Stomach smooth muscle (tissue), 2 donors: ENCODE measurements around the gene DUSP9.
A peak's percentile ranks its signal among the peaks of the same experiment; 100 is the strongest.
"Not testable (repeated sequence)": the region's sequence is repeated elsewhere in the genome, so short reads cannot be mapped to it uniquely, and the experiment has no call there.

Experiments
- H3K27ac ChIP-seq: one replicate; pipeline ENCODE4 v1.7.0; 2013; ENCODE audit warnings: mild to moderate bottlenecking, low read length, inconsistent platforms
- H3K27me3 ChIP-seq, 2 donors: one replicate each; pipeline ENCODE4 v1.7.0; 2013; ENCODE audit warnings: low read length in 2 of 2; ENCODE audit not compliant: insufficient read depth in 2 of 2, control insufficient read depth in 1 of 2
- H3K36me3 ChIP-seq, 2 donors: one replicate each; pipeline ENCODE4 v1.7.0; 2013; ENCODE audit warnings: low read length in 2 of 2; ENCODE audit not compliant: control insufficient read depth in 2 of 2, insufficient read depth in 2 of 2
- H3K4me1 ChIP-seq: one replicate; pipeline ENCODE4 v1.7.0; 2013; ENCODE audit warnings: low read length; ENCODE audit not compliant: control insufficient read depth, insufficient read depth
- H3K4me3 ChIP-seq, 2 donors: one replicate each; pipeline ENCODE4 v1.7.0; 2013; ENCODE audit warnings: low read length in 2 of 2
- H3K9ac ChIP-seq, 2 donors: one replicate each; pipeline ENCODE4 v1.7.0; 2013; ENCODE audit warnings: low read length in 2 of 2, mild to moderate bottlenecking in 1 of 2
- H3K9me3 ChIP-seq, 2 donors: one replicate each; pipeline ENCODE4 v1.7.0; 2013; ENCODE audit warnings: low read length in 2 of 2; ENCODE audit not compliant: control insufficient read depth in 2 of 2
- donor health status: healthy.
- donor health status: Pancreatic carcinoma.

Gene DUSP9, protein sequence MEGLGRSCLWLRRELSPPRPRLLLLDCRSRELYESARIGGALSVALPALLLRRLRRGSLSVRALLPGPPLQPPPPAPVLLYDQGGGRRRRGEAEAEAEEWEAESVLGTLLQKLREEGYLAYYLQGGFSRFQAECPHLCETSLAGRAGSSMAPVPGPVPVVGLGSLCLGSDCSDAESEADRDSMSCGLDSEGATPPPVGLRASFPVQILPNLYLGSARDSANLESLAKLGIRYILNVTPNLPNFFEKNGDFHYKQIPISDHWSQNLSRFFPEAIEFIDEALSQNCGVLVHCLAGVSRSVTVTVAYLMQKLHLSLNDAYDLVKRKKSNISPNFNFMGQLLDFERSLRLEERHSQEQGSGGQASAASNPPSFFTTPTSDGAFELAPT

DNA sequence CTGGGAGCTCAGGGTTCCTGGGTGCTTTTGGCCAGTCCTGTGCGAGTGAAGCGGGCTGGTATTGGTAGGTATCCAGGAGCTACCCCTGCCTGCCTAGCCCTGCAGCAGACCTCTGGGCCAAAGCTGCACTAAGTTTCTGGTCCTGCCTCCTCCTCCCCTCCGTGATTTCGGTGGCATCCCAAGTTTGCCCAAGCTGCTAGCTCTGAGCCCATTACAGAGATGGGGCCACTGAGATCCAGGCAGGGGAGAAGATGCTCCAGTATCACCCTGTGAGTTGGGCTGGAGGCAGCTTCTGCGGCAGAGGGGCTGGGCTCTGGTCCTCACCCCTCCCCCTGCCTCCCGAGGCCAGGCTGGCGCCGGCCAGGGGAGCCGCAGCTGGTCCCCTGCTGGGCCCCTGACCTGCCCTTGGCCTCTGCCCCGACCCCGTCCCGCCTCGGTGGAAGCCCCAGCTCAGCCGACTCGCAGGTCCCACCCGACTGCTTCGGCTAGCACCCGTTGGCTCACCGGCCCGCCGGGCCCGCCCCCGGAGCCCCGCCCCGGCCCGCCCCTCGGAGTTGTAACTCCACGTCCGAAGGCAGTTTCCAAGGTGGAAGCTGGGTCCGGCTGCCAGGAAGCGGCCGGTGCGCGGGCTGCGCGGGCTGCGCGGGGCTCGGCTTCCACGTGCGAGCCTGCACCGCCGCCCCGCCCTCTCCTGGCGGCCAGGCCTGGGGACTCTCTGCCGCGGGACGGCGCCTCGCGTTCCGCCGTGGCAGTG lies at the start of gene DUSP9:
DUSP9 (plus strand) TSS at position 584 of the 754 bp plus-strand sequence. CDS start 751 bp downstream, outside the sequence.
- Histone ChIP-seq H3K4me3 (peak within 1 kb of the TSS in 1 of 2 donors; percentile 8), H3K36me3 (no peaks in the 10 kb centered on the region), H3K9ac (no peak within 1 kb of the TSS), H3K27me3 (peaks cover 44 to 53% of the 10 kb centered on the region in 2 donors), H3K9me3 (no peaks in the 10 kb centered on the region), H3K27ac (no peak within 1 kb of the TSS), H3K4me1 (peaks cover 20% of the 10 kb centered on the region)

DNA sequence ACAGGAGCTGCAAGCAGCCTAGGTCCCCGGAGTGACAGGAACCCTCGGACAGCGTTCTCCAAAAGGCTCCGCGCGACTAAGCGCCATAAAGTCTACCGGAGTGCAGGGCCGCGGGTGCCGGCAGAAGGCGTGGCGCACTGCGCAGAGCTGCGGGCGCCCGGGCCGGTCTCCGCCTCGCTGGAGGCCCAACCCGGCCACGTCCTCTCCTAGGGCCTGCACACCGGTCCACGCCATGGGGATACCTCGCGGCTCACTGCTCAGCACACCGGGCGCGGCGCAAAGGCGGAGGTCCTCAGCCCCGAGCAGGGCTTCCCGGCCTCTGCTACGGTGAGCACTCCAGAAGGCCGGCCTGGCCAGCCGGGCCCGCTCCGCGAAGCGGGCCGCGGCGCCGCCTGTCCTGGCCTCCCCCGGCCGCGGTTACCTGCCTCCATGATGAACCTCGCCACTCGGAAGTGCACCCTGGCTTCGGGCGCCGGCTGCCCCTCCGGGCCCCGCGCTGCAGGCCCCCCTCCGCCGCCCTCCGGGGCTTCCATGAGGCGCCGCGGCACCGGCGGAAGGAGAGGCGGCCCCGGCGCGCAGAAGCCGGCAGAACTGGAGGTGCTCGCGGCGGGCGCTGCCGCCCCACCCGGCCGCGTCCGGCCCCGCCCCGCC lies 48.3 kb upstream of the DUSP9 start, which contains the start of gene CCNQ:
CCNQ (minus strand) TSS at position 599 of the 651 bp plus-strand sequence; CDS start at position 533, 66 bp downstream.
- Histone ChIP-seq H3K9me3 (peaks cover 0 to 10% of the 10 kb centered on the region in 2 donors), H3K9ac (peak within 1 kb of the TSS; percentile 60 to 66), H3K4me3 (peak within 1 kb of the TSS; percentile 77 to 78), H3K27ac (no peak within 1 kb of the TSS), H3K27me3 (peaks cover 0 to 10% of the 10 kb centered on the region in 2 donors), H3K36me3 (peaks cover 0 to 4% of the 10 kb centered on the region in 2 donors), H3K4me1 (peaks cover 21% of the 10 kb centered on the region)

DNA sequence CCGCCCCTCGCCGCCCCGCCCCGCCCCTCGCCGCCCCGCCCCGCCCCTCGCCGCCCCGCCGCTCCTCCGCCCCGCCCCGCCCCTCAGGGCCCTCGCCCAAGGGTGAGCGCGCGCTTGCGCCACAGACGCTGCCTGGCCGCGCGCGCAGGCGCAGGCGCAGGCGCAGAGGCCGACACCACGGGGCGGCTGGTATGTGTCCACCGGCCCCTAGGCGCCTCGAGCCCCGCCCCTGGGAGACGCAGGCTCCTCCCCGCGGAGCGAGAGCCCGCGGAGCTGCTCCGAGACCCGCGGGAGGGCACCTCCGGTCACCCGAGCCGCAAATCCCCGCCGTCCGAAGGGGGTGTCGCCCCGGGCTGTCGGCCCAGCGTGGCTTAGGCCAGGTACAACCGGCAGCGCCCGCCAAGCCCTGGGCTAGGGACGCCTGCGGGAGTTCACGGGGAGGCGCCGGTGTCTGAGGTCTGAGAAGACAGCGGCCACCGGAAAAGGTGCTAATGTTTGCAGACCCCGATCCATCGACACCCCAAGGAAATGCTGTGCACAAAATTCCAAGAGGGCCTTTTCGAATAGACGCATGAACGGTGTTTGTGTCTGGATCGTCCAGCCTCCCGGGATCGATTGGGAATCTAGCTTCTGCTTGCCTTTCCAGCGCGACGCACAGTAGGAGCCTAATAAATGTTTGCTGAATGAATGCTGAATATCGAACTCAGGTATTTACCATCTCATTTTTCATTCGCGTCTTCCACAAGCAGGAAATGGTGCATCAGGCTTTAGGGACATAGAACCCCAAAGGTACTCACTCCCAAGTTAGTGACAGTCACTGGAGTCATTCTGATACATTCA lies 47.6 kb upstream of the DUSP9 start:
- H3K9ac ChIP-seq, result peak overlapping the region; percentile 47 to 66
- H3K27ac ChIP-seq, result no peak overlapping the region
- H3K9me3 ChIP-seq, result peaks cover 0 to 10% of the 10 kb centered on the region in 2 donors
- peaks cover 21% of the 10 kb centered on the region for H3K4me1 ChIP-seq
- H3K36me3 ChIP-seq, result no peaks in the 10 kb centered on the region
- H3K27me3 ChIP-seq, result peaks cover 0 to 10% of the 10 kb centered on the region in 2 donors
- H3K4me3 ChIP-seq, result peak overlapping the region; percentile 77 to 78

DNA sequence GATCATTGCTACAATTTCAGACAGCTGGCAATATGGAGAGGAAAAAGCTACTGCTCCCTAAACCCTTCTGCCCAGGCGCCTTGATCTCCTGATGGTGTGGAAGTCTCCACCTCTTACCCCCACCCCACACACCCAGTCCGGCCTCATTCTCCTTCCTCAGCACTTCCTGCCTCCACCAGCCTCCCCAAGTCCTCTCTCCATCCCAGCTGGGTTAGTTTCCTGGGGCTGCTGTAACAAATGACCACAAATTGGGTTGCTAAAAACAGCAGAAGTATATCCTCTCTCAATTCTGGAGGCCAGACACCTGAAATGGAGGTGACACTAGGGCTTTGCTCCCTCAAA lies 47.0 kb upstream of the DUSP9 start:
- Histone ChIP-seq H3K27ac (no peak overlapping the region), H3K36me3 (no peaks in the 10 kb centered on the region), H3K27me3 (peaks cover 0 to 10% of the 10 kb centered on the region in 2 donors), H3K4me1 (peaks cover 21% of the 10 kb centered on the region), H3K9ac (peak overlapping the region in 1 of 2 donors; percentile 66), H3K4me3 (peak overlapping the region; percentile 77 to 78), H3K9me3 (peaks cover 0 to 10% of the 10 kb centered on the region in 2 donors)

DNA sequence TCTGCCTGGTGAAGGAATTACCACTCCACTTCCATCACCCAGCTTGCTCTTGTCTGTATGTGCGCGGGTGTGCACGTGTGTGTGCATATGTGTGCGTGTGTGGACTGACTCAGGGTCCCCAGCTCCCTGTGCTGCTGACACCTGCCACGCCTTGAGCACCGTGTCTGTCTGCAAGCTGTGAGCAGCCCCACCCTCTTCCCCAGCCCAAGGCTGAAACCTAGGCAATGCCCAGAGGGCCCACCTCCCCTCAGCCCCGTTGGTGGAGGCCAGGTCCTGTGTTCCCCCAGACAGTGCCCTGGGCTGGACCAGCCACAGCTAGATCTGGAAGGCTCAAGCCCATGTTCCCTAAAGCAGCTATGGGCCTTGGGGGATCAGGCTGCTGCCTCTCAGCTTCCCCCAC lies 46.1 kb upstream of the DUSP9 start:
- Histone ChIP-seq H3K9me3 (peaks cover 0 to 10% of the 10 kb centered on the region in 2 donors), H3K27ac (no peak overlapping the region), H3K4me3 (no peak overlapping the region), H3K4me1 (peaks cover 21% of the 10 kb centered on the region), H3K36me3 (no peaks in the 10 kb centered on the region), H3K9ac (no peak overlapping the region), H3K27me3 (peaks cover 0 to 10% of the 10 kb centered on the region in 2 donors)

DNA sequence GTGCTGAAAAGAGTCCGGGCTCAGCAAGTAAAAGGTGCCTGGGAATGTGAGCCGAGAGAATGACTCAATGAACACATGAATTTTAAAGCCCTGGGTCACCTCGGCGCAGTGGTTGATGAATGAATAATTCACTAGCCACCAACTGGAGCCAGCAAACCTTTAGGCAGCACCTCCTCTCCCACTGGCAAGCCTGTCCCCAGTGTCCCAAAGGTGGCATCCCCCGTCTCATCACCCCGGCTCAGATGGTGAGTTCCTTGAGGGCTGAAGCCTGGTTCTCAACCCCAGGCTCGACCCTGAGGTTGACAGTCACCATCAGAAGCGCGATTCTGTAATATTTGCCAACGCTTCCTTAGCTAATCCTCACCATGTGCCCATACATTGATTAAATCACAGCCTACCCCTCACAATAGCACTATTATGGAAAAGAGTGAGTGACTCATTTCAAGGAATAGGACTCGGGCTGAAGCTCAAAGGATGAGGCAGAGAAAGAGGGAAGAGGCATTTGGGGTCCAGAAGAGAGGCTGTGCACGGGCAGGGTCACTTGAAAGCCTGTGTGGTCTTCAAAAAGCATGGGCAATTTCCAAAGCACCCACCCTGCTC lies 45.4 kb upstream of the DUSP9 start:
- Histone ChIP-seq H3K36me3 (no peaks in the 10 kb centered on the region), H3K9me3 (peaks cover 0 to 10% of the 10 kb centered on the region in 2 donors), H3K9ac (no peak overlapping the region), H3K27ac (no peak overlapping the region), H3K27me3 (peaks cover 0 to 11% of the 10 kb centered on the region in 2 donors), H3K4me3 (no peak overlapping the region), H3K4me1 (peaks cover 21% of the 10 kb centered on the region)

DNA sequence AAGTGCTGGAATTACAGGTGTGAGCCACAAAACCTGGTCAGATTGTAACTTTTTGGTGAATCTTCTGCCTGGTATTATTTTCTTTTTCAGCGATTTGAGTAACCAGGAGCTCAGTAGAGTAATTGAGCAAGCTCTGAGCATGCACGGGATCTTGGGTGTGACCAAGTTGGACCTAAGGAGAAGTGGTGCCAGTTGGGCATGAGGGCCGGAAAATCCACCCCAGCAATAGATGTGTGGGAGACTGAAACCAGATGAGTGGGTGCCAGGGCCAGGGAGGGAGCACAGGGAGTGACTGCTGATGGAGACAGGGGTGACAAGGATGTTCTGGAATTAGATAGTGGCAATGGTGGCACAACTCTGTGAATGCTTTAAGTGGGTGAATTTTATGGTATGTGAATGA lies 44.4 kb upstream of the DUSP9 start:
- peaks cover 0 to 12% of the 10 kb centered on the region in 2 donors for H3K27me3 ChIP-seq
- no peak overlapping the region for H3K4me3 ChIP-seq
- H3K27ac ChIP-seq, result no peak overlapping the region
- H3K9me3 ChIP-seq, result peaks cover 0 to 2% of the 10 kb centered on the region in 2 donors
- peaks cover 16% of the 10 kb centered on the region for H3K4me1 ChIP-seq
- no peak overlapping the region for H3K9ac ChIP-seq
- H3K36me3 ChIP-seq, result no peaks in the 10 kb centered on the region

DNA sequence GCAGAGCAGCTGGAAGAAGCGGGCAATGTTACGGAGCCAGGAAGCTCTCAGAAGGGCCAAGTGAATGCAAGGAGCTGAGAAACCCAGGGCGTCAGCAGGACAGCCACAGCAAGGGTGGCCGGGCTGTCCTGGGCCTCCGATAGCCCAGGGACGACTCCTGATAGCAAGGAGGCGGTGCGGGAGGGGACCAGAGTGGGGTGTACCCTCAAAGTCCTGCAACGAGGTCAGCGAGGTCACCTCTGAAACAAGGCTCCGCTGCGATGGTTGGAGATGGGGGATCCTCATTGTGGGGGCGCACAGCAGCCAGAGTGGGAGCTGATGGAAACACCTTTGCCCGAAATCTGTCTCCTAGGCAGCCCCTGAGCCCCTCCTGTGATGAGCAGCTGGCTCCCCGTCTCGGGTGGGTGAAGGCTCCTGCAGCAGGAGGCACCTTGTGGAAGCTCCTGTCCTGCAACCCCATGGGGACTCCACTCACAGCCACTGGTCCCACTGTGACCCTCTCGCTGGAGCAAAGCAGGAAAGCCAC lies 43.8 kb upstream of the DUSP9 start:
- no peak overlapping the region for H3K4me3 ChIP-seq
- H3K27me3 ChIP-seq, result peaks cover 0 to 12% of the 10 kb centered on the region in 2 donors
- no peak overlapping the region for H3K9ac ChIP-seq
- H3K36me3 ChIP-seq, result no peaks in the 10 kb centered on the region
- H3K9me3 ChIP-seq, result no peaks in the 10 kb centered on the region
- H3K27ac ChIP-seq, result no peak overlapping the region
- H3K4me1 ChIP-seq, result peaks cover 12% of the 10 kb centered on the region

DNA sequence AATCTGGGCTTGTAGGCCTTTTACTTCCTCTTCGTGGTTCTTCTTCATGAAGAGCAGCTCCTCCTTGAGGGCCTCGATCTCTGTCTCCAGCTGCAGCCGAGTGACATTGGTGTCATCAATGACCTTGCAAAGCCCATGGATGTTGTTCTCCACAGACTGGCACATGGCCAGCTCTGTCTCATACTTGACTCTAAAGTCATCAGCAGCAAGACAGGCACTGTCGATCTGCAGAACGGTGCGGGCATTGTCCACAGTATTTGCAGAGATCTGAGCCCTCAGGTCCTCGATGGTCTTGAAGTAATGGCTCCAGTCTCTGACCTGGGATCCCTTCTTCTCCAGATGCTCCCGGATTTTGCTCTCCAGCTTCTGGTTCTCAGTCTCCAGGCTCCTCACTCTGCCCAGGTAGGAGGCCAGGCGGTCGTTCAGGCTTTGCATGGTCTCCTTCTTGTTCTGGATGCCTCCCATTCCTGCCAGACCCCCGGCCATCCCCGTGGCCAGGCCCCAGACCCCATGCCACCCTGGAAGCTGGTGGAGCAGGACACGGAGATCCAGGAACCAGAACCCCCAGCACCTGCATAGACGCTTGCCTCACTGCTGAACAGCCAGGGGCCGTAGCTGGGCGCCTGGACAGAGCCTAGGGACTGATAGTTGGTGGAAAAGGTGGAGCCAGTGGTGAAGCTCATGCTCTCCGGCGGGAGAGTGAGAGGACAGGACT lies 42.2 kb upstream of the DUSP9 start:
- H3K27ac ChIP-seq, H3K9me3 ChIP-seq, H3K9ac ChIP-seq, H3K36me3 ChIP-seq, H3K4me3 ChIP-seq: not testable (repeated sequence)
- Histone ChIP-seq H3K4me1 (peaks cover 15% of the 10 kb centered on the region), H3K27me3 (peaks cover 0 to 12% of the 10 kb centered on the region in 2 donors)
